22Rv1 (cell line): Measurements from ENCODE around the gene TFF2.

ENCODE experiments used
- H3K27ac ChIP-seq: fragments of 450-650 bp; 2 replicates; pipeline ENCODE4 v1.5.1; 2017
- CTCF ChIP-seq: fragments of 450-650 bp; IDR thresholded peaks from 2 replicates; pipeline ENCODE4 v1.5.1; 2017; ENCODE audit warnings: mild to moderate bottlenecking
- ZFX ChIP-seq: fragments of 450-650 bp; IDR thresholded peaks from 2 replicates; pipeline ENCODE4 v1.6.1; 2017; ENCODE audit warnings: antibody characterized with exemption, borderline replicate concordance

TFF2 gene

DNA sequence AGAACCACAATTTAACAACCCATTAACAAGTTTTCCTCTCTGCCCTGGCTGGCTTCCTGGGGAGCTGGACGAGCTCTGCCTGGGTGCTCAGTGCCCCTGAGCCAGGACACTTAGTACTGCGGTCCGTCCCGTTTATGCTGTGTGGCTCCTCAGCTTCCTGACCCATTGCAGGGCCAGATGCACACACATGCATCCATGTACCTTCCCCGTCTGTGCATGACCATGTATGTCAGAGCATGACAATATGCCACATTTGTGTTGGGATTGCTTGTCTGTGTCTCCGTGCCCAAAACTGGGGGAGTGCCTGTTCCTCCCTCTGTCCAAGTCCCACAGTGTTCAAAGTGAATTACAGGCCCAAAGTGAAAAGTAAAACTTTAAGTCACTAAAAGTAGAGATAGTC, 25.9 kb downstream of the TFF2 start:
- no peak overlapping the region for H3K27ac ChIP-seq
- no peak for TF ChIP-seq CTCF
- TF ChIP-seq ZFX = no peak

DNA sequence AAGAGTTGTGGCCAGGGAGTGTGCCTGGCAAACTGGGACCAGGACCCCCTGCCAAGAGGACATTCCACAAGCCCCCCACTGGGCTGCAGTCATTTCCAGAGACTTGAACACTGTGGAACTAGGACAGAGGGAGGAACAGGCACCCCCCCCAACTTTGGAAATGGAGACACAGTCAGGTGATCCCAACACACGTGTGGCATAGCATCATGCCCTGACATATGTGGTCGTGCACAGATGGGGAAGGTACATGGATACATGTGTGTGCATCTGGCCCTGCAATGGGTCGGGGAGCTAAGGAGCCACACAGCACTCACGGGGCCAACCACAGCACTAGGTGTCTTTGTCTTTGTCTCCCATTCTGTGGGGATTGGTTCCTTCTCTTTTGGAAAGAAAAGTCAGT, 28.9 kb downstream of the TFF2 start:
- H3K27ac ChIP-seq = no peak overlapping the region
- TF ChIP-seq ZFX (no peak), CTCF (no peak)

DNA sequence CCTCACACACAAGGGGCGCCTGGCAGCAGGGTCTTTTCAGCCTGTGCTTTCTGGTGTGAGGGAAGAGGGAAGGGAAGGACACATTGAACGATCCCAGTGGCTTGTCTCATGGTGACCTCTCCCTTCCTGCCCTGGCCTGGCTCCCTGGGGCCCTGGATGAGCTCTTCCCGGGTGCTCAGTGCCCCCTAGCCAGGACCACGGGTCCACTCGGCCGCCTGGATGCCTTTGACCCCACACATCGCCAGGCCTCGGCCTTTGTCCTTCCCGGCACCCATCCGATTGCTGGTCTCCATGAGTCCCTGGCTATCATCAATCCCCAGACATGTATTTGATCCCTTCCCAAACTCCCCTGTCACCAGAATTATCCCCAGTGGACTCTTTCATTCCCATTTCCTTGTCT, 29.6 kb downstream of the TFF2 start:
- H3K27ac ChIP-seq = no peak overlapping the region
- TF ChIP-seq ZFX (no peak), CTCF (no peak)

DNA sequence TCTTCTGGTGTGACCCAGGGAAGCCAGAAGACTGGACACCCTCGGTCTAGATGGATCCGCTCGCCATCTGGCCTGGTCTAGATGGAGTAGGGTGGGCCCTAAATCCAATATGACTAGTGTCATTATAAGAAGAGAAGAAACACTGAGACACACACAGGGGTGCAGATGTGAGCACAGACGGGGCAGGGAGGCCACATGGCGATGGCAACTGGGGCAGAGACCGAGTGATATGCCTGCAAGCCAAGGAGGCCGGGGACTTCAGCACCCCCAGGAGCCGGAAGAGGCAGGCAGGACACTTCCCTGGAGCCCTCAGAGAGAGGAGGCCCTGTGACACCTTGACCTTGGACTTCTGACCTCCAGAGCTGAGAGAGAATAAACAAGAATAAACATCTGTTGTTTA, 30.0 kb downstream of the TFF2 start:
- no peak overlapping the region for H3K27ac ChIP-seq
- TF ChIP-seq CTCF (no peak), ZFX (no peak)

GRCh38 chr21:42319851-42320572, 30.8 kb downstream of the TFF2 start:
- no peak overlapping the region for H3K27ac ChIP-seq

DNA sequence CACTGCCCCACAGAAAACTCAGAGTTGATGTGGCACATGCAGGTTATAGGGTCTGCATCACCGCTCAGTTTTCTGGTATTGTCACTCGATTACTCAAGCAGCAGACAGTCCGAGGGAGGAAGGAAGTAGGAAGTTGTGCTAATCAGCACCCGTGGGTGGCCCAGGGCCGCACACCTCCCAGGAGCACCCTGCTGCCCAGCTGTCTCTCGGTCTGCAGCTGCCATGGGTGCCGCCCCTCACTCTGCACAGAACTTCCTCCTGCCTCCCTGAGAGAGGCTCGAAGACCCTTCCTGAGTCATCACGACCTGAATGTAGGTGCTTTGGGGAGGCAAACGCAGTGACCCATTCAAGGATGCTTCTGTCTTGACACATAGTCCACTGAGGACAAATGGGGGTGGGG, 31.4 kb downstream of the TFF2 start:
- TF ChIP-seq CTCF (no peak), ZFX (no peak)
- no peak overlapping the region for H3K27ac ChIP-seq

More at GRCh38 chr21:42319851-42320572, 30.8 kb downstream of the TFF2 start:
- TF ChIP-seq ZFX = no peak
- no peak for TF ChIP-seq CTCF

- TF ChIP-seq CTCF = no peak
- TF ChIP-seq ZFX = no peak
- H3K27ac ChIP-seq = no peak overlapping the region
Observed at GRCh38 chr21:42317826-42318746, 32.7 kb downstream of the TFF2 start.
